GM21529 (cell line): ENCODE data around the gene MGLL.

Source experiments
- ATAC-seq: cut with Tn5 transposase; IDR thresholded peaks from one replicate; pipeline ENCODE4 v1.9.1; 2021; ENCODE audit not compliant: unreplicated experiment

The MGLL gene

GRCh38 chr3:127678611-127679533, 143.4 kb downstream of the MGLL start:
- no peak for ATAC-seq

DNA sequence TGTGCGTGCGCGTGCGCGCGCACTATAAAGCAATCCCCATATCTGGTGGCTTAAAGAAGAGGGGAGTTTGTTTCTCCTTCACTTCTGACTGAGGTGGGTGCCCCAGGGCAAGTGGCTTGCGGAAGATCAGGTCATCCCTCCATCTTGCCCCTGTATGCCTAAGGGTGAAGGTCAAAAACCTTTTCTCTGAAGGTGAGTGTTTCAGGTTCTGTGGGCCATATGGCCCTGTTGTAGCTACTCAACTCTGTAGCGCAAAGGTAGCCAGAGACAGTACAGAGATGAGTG, 144.1 kb downstream of the MGLL start:
- ATAC-seq = no peak

DNA sequence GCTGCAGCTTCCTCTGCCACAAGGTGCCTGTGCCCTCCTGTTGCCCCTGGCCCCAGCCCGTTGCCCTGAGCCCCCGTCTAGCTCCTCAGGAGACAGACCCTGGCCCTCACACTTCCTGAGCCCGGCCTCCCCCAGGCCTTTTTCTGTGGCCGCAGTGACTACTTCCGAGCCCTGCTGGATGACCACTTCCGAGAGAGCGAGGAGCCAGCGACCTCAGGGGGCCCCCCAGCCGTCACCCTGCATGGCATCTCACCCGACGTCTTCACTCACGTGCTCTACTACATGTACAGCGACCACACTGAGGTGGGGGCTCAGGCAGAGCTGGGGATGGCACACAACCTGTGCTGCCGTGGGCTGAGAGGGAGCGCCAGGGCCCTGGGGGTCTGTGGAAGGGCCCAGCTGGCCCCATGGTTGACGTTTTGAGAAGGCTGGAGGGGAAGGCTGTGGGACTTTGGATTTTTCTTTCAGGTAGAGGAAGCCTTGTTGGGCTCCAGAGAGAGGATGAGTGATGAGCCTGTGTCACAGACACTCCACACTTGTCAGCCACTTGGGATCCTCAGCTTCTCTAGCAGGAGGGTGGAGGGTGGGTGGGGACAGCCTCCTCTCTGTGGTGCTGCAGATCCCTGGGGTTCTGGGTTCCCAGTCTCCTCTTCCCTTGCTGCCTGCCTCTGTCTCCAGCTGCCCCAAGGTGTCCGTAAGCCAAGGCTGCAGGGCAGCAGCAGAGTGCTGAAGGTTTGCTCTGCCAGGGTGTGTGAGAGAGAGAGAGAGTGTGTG, 144.6 kb downstream of the MGLL start:
- ATAC-seq = no peak

DNA sequence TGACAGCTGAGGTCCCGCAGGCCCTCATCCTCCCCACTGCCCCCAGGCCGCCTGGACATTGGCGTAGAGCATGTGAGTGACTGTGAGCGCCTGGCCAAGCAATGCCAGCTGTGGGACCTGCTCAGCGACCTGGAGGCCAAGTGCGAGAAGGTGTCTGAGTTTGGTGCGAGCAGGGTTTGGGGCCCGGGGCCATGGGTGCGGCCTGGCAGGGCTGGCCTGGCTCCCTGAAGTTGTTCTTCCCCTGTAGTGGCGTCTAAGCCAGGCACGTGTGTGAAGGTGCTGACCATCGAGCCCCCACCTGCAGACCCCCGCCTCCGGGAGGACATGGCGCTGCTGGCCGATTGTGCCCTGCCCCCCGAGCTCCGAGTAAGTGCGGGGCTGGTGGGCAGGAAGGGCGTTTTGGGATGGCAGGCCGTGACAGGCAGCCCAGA, 145.4 kb downstream of the MGLL start:
- ATAC-seq = no peak

DNA sequence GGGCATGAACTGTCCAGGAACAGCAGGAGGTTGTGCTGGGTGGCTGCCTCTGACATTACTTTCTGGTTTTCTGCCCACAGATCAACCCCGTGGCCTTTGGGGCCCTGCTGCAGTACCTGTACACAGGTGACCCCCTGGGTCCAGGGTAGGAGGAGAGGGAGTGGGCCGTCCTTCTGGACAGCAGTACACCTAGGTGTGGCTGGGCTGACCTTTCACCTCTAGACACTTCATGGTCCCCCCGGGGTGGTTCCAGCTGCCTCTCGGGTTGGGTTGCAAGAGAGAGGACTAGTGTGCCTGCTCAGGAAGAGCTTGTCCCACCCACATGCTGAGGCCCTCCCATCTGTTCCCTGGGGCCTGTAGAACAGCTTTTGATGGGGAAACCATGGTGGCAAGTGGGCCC, 145.9 kb downstream of the MGLL start:
- ATAC-seq = no peak

DNA sequence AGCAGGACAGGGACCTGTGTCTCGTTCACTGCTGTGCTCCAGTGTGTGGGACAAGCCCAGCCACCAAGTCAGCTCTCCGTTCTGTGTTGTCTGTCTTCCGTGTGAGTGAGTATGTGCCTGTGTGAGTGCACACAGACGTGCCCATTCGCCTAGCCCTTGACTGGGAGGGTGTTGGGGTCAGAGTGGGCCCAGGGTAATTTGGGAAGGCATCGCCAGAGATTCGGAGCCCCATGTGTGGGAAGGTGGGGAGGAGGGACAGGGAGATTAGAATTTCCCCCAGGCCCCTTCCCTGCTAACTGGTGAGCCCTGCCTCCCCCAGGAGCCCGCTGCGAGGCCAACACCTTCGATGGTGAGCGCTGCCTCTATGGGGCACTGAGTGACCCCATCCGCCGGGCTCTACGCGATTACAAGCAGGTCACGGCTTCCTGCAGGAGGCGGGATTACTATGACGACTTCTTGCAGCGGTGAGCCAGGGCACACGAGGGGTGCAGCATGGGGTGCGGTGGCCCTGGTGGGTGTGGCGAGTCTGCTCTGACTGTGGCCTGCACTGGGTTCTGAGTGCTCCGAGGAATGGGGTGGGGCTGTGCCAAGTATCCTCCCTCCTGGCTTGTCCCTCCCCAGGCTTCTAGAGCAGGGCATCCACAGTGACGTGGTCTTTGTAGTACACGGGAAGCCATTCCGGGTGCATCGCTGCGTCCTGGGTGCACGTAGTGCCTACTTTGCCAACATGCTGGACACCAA, 146.5 kb downstream of the MGLL start:
- no peak for ATAC-seq

DNA sequence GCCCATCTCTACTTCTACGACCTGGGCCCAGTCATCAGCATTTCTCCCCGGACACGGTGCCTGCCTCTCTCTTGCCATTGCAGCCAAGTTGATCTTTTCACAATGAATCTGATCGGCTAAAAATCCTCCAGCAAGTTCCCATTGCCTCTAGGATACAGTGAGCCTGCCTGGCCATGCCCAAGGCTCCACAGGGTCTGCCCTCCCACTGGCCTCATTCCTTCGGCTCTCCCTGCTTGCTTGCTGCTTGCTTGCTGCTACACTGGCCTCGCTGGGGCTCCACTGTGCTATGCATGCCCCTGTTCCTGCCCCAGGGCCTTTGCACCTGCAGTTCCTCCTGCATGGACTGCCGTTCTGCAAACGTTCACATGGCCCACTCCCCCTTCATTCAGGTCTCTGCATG, 147.5 kb downstream of the MGLL start:
- no peak for ATAC-seq

GRCh38 chr3:127674101-127674721, 148.1 kb downstream of the MGLL start:
- ATAC-seq = no peak

DNA sequence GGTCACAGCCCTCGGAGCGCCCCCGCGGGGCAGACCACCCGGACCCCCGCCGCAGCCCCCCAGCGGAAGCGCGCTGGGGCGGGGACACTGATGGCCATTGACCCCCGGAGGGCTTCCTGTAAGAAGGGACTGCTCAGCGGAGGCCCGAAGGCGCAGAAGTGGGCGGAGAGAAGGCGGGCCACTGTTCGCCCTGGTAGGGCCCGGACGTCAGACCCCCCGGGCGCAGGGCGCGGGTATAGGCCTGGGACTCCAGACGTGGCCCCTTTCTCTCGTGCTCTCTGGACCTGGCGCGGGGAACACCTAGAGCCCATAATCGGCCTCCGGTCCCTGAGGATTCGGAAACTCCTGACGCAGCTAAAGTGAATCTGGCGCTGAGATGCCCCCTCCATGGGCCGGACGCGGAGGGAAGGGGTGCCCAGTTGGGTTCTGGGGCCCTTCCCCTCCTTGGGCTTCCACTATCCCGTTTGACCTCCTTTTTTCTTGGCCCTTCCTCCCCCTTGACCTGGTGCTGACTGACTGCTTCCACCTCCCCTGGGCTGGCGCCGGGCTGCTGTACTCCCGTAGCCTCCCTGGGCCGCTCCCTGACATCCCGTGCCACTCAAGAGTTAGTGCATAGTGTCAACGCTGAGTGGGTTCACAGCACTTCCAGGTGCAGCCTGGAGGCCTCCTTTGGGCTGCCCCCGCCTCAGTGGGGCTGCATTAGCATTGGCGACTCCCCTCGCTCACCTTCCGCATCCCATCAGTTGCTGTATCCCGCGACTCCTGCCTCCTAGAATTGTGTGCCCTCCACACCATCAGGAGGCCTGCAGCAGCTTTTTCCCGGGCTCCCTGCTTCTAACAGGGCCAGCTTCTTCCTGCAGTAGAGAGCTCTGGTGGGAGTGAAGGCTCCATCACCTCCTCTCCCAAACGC, 148.9 kb downstream of the MGLL start:
- ATAC-seq = peak; percentile 38

DNA sequence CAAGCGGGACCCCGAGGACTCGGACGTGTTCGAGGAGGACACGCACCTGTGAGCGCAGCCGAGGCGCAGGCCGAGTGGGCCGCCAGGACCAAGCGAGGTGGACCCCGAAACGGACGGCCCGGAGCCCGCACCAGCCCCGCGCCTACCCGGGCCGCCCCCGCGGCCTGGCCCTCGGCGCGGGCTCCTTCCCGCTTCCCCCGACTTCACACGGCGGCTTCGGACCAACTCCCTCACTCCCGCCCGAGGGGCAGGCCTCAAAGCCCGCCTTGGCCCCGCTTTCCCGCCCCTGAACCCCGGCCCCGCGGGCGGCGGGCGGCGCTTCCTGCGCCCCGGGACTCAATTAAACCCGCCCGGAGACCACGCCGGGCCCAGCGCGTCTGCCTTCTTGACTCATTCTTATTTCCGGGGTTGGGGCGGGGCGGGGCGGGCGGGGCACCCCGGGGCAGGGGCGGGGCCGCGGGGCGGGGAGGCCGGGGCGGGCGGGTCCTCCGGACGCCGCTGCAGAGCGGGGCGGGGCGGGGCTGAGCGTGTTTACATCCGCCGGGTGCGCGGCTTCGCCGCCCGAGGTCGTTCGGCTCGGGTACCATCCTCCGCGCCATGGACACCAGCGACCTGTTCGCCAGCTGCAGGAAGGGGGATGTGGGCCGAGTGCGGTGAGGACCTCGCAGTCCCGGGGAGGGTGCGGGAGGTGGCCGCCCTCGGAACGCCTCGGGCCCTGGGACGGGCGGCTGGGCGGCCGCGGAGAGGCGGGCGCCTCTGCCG, 149.7 kb downstream of the MGLL start, which contains the start of gene ABTB1:
Gene ABTB1 (plus strand): TSS at position 524 of the 762 bp plus-strand sequence. CDS start 74 bp downstream, at position 598.
- ATAC-seq = peak; percentile 80

DNA sequence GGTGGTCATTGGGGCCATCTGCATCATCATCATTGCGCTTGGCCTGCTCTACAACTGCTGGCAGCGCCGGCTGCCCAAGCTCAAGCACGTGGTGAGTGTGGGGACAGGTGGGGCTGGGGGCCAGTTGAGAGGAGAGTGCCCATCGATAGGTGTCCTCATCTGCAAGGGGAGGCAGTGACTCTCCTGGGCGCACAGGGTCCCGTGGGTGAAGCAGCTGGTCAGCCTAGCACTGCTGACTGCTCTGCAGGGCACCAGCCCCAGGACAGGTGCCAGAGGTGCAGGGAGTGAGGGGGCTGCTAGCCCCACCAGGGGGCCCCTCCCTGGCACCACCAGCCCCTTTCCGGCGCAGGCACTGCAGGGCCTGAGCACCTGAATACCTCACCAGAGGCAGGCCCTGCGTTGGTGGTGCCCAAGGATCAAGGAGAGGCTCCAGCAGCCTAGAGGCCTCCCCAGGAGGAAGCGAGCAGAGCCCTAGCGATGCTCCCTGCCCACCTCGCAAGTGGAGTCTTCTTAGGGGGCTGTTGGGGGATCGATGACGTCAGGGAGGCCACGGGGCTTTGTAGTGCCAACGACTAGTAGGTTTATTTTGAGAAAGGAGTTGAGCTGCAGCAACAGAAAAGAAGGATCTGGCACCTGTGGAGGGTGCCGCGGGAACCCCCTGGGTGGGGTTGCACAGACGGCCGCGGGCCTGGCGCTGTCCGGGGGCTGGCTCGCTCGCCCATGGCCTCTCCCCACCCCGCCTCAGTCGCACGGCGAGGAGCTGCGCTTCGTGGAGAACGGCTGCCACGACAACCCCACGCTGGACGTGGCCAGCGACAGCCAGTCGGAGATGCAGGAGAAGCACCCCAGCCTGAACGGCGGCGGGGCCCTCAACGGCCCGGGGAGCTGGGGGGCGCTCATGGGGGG, 150.5 kb downstream of the MGLL start:
- ATAC-seq = peak; percentile 21

DNA sequence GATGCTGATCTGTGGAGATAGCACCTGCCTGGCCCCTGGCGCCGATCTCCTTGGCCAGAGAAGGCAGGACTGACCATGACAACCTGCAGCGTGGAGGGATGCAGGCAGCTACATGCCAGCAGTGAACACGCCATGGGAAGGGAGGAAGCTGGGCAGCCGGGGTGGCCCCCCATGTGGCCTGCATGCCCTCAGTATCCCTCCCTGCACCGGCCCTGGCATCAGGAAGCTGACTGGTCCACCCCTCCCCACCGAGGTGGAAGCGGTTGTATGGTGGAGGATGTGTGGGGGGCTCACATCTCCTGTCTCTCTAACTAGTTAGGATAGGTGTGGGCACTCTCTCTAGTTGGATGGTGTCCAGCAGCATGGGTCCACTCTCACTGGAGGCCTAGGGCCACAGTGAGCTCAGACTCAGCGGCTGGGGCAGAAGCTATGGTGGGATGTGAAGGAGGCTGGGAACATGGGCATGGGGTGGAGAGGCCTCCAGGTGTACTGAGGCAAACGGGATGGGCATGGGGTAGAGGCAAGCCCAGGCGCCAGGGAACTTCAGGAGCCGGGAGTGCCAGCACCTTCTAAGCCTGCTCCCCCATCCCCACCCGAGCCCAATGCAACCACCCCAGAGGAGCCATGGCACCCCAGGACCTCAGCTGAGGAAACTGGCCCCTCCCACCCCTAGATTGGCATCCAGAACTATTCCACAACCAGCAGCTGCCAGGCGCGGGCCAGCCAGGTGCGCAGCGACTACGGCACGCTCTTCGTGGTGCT, 151.4 kb downstream of the MGLL start:
- ATAC-seq = no peak

DNA sequence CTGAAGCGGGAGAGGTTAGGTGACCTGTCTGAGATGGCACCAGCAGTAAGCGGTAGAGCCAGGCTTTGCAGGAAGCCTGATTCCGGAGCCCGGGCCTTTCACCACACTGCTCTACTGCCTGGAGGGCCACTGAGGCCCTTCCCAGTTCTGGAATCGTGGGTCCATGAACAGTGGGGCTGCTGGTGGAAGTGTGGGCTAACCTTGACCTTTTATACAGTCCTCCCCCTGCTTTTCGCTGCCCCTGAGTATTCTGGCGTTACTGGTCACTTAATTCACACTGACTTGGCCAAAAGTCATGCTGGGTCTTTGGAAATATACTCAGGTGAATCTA, 152.1 kb downstream of the MGLL start:
- ATAC-seq = no peak

- no peak for ATAC-seq
These were observed 152.6 kb downstream of the MGLL start for GRCh38 chr3:127669541-127670228.

- ATAC-seq = no peak
These were observed 153.4 kb downstream of the MGLL start for GRCh38 chr3:127668906-127669305.

DNA sequence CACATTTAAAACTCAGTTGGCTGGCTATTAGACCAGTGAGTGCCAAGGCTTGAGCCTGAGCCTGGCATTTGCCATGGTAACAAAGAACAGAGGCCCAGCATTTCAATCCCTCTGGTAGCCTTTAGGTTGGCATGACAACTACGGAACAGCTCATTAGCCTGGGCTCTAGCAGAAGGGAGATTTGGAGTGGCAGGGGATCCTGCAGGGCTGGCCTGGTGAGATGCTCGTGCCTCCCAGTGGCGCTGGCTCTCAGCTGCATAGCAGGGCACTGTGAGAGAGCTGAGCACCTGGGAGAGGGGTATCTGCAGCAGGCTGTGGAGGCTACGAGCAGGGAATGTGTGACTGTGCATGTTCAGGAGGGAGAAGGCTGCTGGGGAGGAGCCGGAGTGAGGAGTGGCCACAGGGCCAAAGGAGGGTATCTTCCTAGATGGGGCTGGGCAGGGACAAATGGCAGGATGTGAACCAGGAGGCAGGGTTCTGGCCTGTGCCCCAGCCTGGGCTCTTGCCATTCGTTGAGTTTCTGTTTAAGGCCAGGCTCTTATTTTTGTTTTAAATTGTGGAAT, 155.1 kb downstream of the MGLL start:
- no peak for ATAC-seq

DNA sequence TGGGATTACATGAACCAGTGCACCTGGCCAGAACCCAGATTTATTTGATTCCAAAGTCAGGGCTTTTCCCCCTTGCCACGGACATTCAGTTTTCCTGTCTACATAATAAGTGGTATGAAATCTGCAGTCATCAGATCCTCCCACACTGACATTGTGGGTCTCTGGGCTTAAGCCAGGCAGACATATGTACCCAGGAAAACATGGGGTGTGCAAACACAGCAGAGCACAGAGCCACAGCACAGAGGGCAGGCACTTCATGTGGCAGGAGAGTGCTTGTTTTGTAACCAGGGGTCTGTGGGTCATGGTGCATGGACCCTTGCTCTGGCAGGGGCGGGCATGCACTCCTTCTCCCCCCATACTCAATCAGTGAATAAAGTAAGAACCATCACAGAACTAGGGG, 155.6 kb downstream of the MGLL start:
- ATAC-seq = no peak
